GM18507 (cell line): Measurements from ENCODE around the gene COX5B.
"Not testable (repeated sequence)": the region's sequence is repeated elsewhere in the genome, so short reads cannot be mapped to it uniquely, and the experiment has no call there.

Experiments
- DNase-seq: peaks from one replicate; pipeline ENCODE4 v3.0.0; 2011; ENCODE audit warnings: low read depth; ENCODE audit not compliant: insufficient read length; ENCODE audit errors: extremely low spot score
- FAIRE-seq: peaks from 2 replicates; lab custom pipeline; 2011; peaks lifted over from hg19 to GRCh38; lab: Jason Lieb, UNC

Gene COX5B

DNA sequence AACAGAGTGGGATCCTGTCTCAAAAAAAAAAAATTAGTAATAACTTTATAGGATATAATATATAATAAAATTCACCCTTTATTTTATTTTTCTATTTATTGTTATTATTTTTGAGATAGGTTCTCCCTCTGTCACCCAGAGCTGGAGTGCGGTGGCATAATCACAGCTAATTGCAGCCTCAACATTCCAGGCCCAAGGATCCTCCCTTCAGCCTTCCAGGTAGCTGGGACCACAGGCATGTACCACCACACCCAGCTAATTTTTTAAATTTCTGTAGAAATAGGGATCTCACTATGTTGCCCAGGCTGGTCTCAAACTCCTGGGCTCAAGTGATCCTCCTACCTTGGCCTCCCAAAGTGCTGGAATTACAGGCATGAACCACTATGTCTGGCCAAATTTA is 24.6 kb downstream of the COX5B start:
- no peak for DNase-seq

GRCh38 chr2:97671526-97671925 is 25.7 kb downstream of the COX5B start:
- FAIRE-seq (no peak), DNase-seq (no peak)

More for the DNA sequence above, 24.6 kb downstream of the COX5B start:
- no peak for FAIRE-seq

DNA sequence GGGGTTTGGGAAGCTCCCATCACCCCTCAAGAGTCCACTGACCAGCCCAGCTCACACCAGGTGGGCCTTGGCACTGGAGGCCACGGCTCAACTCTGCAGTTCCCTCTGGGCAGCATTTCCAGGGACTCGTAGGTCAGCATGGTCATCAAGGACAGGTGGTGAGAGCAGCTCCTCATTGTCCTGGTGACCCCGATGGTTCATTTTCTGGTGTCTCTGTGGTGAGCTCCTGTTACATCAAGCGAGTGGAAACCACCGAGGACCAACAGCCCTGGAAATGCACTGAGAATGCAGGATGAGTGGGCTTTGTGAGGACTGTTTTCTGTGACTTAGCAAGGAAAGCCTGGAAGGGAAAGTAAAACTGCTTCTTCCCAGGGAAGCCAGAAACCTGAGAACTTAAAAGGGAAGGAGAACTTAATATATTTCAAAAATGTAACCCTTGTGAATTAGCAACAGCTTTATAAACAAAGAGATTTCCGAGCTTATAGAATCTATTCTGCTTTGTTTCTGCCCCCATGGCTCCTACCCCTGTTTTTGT is 26.8 kb downstream of the COX5B start:
- not testable (repeated sequence) for FAIRE-seq, DNase-seq

DNA sequence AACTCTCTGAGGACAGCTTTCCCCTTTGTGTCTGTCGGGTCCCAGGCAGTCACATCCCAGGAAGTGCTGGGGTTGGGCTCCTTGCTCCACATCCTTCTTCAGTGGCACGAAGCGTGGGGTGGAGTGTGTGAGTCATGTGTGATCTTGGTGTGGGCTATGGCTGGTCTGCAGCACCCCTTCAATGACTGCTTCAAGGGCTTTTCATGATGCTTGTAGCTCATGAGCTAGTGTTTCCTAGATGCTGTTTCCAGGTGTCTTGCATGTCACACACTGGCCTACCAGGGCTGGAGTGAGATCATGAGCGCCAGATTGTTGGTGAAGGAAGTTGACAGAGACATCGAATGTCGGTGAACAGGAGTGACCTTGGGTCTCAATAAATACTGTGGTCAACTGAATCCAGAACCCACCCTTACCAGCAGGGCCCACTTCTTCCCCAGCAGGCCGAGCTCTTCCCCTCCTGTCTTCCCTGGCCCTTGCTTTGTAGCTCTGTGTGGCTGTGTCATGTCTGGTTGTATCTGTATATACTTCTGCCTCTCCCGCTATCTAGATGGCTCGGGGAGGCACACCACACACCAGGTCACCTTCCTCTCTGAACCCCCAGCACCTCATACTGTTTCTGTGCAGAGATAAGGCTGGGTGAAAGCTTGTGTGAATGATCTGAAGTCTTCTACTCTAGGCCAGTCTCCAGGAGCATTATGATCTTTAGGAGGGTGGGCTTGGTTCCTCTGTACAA is 27.5 kb downstream of the COX5B start:
- FAIRE-seq, result no peak

GRCh38 chr2:97673915-97674283 is 28.0 kb downstream of the COX5B start:
- no peak for FAIRE-seq
- no peak for DNase-seq

More for the DNA sequence above, 27.5 kb downstream of the COX5B start:
- no peak for DNase-seq

GRCh38 chr2:97675430-97676113 is 29.7 kb downstream of the COX5B start:
- DNase-seq (no peak), FAIRE-seq (no peak)

DNA sequence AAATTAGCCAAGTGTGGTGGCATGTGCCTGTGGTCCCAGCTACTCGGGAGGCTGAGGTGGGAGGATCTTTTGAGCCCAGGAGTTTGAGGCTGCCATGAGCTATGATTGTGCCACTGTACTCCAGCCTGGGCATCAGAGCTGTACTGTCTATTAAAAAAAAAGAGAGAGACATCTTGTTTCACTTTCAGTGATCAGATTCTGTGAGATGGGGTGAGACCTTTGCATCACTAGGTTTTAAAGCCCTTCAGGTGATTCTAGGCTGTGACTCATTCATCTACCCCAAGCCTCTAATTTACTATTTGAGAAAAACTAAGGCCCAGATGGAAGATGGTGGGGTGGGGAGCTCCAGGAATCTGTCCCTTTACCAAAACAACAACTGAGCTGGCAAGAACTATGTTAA is 30.8 kb downstream of the COX5B start:
- no peak for FAIRE-seq
- DNase-seq, result no peak

- FAIRE-seq (no peak), DNase-seq (no peak)
Measured at GRCh38 chr2:97677480-97677879, 31.6 kb downstream of the COX5B start.

- FAIRE-seq (no peak), DNase-seq (no peak)
Measured at GRCh38 chr2:97678298-97678697, 32.4 kb downstream of the COX5B start.

- not testable (repeated sequence) for FAIRE-seq
Measured at GRCh38 chr2:97687235-97687634, 41.4 kb downstream of the COX5B start.

DNA sequence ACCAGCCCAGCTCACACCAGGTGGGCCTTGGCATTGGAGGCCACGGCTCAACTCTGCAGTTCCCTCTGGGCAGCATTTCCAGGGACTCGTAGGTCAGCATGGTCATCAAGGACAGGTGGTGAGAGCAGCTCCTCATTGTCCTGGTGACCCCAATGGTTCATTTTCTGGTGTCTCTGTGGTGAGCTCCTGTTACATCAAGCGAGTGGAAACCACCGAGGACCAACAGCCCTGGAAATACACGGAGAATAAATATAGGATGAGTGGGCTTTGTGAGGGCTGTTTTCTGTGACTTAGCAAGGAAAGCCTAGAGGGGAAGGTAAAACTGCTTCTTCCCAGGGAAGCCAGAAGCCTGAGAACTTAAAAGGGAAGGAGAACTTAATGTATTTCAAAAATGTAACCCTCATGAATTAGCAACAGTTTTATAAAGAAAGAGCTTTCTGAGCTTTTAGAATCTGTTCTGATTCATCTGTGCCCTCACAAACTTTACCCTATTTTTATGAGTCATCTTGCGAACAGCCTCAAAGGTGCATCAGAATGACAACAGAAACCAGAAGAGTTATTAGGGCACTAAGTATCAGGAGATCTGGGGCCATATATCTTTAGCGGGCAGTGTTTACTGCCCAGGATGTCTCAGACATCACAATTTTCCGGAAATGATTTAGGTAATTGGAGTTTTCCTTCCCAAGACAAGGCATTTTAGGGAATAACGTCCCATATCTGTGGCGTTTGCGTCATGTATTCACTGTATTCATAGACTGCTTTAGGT is 42.4 kb downstream of the COX5B start:
- FAIRE-seq, result no peak
- DNase-seq, result no peak

More at GRCh38 chr2:97687235-97687634, 41.4 kb downstream of the COX5B start:
- DNase-seq, result not testable (repeated sequence)

GRCh38 chr2:97691166-97691565 is 45.3 kb downstream of the COX5B start:
- no peak for FAIRE-seq
- no peak for DNase-seq

DNA sequence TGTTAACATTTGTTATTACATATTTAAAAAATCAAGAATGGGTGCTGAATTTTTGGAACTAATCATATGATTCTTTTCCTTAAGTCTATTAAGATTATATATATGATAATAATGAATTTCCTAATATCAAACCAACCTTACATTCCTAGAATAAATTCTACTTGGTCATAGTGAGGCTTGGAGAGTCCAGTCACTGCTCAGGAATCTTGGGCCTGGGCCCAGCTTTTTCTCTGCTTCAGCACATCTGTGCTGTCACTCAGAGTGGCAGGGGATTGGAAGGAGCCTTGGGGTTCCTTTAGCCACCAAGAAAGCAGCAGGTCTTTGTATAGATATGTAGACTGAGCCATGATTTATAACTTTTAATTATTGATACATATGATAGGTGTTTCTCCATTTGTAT is 47.6 kb downstream of the COX5B start:
- no peak for DNase-seq
- FAIRE-seq, result no peak

- FAIRE-seq, result no peak
- no peak for DNase-seq
Measured at GRCh38 chr2:97695744-97696143, 49.9 kb downstream of the COX5B start.

DNA sequence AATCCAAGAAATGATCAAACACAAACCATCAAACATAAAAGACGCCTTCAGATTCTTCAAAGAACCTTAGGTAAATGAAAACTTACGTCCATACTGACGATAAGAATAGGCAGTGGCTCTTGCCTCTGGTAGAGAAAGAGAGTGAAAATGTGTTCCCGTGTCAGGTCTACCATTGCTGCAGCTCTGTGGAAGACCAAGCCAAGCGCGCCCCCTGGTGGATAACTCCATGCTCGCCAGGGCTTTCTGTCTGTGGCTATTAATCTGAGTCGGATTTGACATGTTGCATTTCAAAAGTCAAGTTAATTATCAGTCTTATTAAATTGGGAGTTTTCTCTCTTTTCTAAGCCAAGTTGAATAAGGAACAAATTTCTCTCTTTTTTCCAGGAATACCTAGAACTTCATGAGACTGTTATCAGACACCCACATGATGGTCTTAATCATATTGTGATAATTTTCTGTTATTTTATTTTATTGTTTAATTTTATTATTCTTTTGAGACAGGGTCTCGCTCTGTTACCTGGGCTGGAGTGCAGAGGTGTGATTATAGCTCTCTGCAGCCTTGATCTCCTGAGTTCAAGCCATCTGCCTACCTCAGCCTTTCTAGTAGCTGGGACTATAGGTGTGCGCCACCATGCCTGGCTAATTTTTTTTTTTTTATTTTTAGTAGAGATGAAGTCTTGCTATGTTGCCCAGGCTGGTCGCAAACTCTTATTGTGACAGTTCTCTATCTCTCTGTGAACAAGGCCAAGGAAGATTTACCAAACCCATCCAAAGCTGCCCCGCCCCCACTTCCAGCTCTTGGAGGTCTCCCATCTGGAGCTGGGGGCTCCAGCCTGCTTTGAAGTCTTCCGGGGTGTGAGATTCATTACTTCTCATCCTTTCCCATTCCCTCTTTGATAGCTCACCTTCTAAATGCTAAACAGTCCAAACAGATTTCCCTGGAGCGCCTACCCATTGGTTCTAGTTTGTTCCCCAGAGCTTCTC is 51.7 kb downstream of the COX5B start:
- peak; percentile 88 for FAIRE-seq

More for the DNA sequence above, 51.7 kb downstream of the COX5B start:
- DNase-seq, result peak; percentile 65
